GM18861 (cell line): ENCODE data around the gene DOHH.
"Not testable (repeated sequence)": the region's sequence is repeated elsewhere in the genome, so short reads cannot be mapped to it uniquely, and the experiment has no call there.

Experiments
- ATAC-seq: cut with Tn5 transposase; IDR thresholded peaks from one replicate; pipeline ENCODE4 v1.9.1; 2021; ENCODE audit not compliant: unreplicated experiment

The DOHH gene

DNA sequence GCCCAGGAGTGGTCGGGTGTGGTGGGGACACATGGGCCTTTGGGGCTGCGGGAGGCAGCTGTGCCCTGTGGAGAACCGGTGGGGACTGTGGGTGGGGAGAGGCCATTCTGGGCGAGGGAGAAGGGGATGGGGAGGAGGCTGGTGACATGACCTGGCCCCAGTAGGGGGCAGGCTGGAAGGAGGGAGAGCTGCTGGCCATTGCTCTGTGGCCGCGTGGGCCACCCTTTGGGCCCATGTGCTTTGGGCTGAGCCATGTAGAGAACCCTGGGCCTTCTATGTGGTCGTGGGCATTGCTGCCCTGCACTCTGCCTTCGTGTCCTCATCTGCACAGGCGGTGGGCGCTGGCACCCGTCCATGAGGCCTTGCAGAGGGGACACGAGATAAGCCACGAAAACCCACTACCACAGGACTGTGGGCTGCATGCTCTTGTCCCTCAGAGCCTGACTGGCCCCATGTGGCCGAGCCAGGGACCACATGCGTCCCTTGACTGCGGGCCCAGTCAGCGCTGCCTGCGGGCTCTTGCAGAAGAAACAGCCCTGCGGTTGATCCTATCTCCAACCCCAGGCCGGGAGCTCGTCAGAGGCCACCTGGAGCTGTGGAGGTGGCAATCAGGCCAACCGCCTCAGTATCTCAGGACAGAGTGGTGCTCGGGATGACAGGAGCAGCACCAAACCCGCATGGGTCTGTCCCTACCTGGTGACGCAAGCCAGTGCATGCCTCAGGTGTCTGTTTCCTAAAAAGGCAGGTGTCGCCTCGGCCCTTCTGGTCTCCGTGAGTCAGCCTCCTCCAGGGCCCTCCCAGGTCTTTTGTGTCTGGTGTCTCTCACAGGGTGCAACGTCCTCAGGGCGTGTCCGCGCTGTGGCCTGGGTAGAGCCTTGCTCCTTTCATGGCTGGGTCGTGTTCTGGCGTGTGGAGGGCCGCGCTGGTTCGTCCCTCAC lies 20.0 kb upstream of the DOHH start:
- ATAC-seq: no peak

- no peak for ATAC-seq
These were observed 18.7 kb upstream of the DOHH start for GRCh38 chr19:3519126-3519525.

- ATAC-seq: no peak
These were observed 18.2 kb upstream of the DOHH start for GRCh38 chr19:3518659-3519058.

DNA sequence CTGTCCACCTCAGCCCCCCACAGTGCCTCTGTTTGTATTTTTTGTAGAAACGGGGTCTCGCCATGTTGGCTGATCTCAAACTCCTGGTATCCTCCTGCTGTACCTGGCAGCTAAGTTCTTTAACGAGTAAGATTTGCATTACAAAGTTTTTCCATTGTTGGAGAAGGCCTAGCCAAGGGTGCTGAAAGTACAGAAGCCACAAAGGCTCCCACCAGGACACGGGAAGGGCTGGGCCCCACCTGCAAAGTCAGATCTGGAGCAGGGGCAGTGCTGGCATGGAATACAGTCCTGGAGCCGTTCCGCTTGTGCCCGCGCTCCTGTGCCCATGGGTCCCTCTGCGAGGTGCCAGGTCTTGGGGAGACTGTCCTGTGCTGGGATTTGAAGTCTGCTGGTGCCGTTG lies 17.8 kb upstream of the DOHH start:
- ATAC-seq: no peak

DNA sequence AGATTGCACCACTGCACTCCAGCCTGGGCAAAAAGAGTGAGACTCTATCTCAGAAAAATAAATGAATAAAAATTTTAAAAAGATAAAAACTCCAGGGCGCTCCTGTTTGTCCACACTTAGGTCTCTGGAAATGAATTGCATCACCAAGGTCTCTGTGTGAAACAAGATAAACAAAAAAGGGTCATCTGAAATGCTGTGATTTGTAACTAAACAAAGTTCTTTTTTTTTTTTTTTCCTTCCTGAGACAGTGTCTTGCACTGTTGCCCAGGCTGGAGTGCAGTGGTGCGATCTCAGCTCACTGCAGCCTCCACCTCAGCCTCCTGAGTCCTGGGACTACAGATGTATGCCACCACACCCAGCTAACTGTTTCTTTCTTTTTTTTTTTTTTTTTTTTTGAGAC lies 17.2 kb upstream of the DOHH start:
- ATAC-seq: no peak

- no peak for ATAC-seq
These were observed 16.3 kb upstream of the DOHH start for GRCh38 chr19:3516675-3517207.

- no peak for ATAC-seq
These were observed 15.5 kb upstream of the DOHH start for GRCh38 chr19:3515891-3516422.

DNA sequence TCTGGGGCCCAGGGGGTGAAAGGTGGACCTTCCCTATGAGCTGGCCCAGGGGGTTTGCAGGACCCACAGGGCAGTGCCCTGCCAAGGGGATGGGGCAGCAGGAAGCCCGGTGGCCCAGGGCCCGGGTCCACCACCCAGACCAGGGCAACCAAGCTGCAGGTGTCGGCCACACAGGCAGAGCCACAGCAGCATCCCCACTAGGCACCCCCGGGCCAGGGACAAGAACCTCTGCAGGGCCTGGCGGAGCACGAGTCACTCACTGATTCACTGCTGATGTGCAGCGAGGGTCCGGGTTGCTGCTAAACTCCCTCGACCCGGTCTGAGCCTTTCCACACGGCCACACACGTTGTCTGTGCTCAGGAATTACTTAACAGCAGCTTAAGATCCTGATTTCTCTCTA lies 14.5 kb upstream of the DOHH start:
- ATAC-seq: no peak

DNA sequence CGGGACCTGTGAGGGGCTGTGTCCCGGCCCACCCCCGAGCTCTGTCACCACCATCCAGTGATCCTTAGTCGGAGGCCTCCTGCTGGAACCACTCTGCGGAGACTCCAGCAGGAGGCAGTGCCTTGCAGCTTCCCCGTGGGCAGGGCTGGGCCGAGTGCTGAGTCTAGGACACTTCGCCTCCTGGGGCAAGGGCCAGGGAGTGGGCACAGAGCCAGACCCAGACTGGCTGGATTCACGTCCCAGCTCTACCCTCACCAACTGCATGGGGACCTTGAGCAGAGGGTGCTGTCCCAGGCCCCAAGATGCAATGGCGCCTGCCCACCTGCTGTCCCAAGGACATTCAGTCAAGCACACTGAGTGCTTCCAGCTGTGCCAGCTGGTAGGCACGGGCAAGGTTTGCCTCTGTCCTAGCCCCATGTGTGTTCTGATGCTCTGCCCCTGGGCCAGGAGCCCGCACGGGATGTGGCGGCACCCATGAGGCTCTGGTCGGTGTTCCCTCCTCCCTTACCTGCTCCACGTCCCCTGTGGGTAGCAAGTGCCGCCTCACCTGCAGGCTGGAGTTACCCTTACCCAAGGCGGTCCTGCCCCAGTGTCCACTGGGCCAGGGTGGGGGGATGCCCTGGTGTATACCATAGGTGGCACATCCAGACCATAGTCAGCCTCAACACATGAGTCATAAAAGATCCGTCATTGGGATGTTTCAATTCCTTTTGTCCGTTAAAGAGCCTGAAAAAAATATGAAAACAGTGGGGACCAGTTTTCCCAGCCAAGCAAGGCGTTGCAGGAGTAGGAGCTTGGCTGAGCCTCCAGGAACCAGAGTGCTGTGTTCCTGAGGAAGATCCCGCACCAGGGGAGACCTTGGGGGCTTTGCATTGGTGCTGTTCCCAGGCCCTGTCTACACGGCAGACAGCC lies 13.0 kb upstream of the DOHH start:
- ATAC-seq: no peak

DNA sequence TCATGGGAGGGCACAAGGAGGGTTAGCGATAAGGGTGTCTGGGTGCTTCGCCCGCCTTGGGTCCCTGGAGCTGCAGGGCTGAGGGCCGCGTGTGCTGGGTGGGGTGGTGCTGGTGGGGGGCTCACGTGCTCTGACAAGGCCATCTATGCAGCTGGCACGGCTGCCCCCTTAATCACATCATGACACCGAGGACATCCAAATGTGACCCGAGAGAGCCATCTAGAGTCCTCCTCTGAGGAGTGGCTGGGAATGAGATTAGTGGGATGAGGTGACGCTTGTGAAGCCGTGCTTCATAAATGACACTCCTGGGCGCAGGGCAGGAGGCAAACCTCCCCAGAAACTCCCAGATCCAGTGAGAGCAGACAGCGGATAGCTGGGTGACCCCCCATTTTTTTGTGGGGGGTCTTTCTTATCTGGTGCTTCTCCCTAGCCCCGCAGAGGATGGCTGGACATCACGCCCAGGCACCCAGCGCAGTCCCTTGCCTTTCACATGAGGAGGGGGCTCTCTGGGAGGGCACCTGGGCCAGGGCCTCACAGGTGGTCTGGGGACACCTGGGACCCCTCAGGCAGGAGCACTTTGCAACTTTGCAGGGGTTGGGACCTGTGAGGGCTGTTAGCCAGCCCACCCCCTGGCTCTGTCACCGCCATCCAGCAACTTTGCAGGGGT lies 12.2 kb upstream of the DOHH start:
- ATAC-seq: no peak

- ATAC-seq: no peak
These were observed 11.2 kb upstream of the DOHH start for GRCh38 chr19:3511506-3512251.

DNA sequence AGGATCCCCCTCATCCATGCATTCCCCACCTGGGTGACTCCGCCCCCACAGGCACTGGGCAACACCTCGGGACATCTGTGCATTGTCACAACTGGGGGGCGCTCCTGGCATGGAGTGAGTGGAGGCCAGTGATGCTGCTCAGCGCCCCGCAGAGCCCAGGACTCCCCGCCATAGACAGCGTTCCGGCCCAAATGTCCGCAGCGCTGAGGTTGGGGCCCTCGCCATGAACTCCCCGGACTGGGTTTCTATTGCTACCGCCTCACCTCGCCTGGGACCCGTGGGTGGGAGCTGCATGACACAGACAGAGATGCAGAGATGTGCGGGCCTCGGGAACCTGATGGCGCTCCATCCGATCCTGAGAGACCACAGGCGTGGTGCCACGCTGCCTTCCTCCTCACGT lies 10.3 kb upstream of the DOHH start:
- ATAC-seq: no peak

DNA sequence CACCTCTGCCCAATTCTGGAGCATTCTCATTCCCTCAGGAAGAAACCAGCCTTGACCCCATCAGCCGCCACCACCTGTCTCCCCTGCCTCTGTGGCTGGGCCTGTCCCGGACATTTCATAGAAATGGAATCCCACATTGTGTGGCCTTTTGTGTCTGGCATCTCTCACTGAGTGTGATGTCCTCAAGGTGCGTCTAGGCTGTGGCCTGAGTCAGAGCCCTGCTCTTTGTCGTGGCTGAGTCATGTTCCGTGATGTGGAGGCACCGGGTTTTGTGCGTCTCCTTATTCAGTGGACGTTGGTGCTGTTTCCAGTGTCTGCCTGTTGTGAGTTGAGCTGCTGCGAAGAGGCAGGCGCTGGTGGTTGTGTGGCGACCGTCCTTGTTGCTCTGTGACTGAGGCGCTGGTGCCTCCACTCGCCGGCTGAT lies 9.1 kb upstream of the DOHH start:
- ATAC-seq: no peak

DNA sequence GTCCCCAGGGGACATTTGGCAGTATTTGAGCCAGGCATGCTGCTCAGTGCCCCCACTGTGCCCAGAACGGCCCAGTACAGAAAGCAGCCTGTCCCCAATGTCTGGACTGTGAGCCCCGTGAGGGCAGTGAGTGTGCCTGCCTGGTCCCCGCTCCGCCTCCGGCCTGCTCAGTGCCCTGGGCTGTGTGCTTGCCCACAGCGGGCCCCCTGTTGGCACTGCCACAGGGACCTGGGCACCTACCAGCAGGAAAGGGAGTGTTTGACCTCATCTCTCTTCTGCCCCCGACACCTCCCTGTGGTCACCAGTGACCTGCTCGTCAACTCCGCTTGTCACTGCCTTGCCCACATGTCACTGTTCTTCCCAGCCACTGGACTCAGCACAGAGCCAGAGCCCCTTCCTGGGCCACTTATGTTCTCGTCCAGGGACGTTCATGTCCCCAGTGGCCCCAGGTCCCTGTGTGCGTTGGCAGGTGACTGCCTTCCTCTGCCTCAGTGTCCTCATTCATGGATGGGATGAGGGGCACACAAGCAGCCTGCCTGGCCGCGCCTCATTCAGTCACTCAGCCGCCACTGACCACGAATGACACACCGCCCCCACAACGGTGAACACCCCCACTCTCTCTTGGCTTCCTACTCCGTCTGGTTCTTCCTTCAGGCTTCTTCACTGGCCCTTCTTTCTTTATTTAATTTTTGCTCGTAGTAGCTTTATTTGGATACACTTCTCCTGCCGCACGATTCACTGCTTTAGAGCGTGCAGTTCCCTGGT lies 8.5 kb upstream of the DOHH start:
- no peak for ATAC-seq

GRCh38 chr19:3508121-3508661 lies 7.7 kb upstream of the DOHH start:
- not testable (repeated sequence) for ATAC-seq

DNA sequence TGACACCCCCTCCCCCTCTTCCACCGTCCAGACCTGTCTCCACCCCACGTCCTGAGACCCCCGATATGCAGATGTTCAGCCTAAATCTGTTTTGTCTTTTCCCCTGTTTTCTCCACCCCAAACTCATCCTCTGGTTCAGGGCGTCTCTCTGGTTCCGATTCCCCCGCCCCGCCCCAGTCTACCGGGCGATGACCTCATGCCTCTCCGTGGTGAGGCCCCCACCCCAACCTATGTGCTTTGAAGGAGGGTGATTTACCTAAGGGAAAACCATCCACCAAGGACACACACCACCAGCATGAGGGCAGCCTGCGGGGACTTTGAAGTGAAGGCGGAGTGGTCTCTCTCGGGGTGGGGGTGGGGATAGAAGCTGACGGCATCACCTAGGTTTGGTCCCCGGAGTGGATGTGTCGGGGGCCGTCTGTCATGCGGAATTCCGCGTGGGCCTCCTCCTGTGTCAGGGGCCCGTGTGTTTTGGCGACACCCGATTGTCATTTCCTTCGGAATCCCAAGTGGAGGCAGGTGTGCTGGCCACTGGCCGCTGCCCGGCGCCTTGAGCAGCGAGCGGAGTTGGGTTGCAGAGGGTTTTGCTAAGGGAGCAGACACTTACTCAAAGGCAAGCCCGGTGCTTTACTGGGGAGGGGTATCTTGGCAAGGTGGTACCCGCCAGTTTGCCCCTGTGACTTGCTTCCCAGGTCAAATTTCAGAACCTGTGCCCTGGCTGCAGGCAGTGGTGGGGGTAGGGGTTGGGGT lies 7.1 kb upstream of the DOHH start:
- ATAC-seq: no peak

GRCh38 chr19:3506384-3507340 lies 6.2 kb upstream of the DOHH start:
- ATAC-seq: no peak
